ENCODE data around the gene GRIA4.

Gene GRIA4

DNA sequence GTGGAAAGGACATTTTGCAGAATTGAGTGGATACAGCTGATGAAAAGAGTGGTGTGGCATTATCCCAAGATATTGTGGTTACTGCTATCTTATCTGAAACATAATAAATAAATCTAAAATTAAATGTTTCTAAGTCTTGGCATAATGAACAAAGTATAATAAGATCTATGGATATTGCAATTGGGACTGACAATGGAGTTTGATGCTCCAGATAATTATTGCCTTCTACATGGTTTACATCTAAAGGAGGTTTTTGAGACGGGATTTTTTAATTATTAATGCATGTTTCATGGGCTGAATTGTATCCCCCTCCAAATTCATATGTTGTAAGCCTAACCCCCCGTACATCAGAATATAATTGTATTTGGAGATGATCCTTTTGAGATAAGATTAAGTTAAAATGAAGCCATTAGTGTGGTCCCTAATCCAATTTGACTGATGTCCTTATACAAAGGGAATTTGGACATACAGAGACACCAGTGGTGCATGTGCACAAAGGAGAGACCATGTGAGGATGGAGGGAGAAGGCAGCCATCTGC lies 213.7 kb downstream of the GRIA4 start:
- no peak overlapping the region for H2BK120ac ChIP-seq (ENCODE audit: low read depth, low read length)
- H3K27ac ChIP-seq (ENCODE audit: low read depth, low read length): no peak overlapping the region
- H2BK5ac ChIP-seq (ENCODE audit: low read length): no peak overlapping the region
- H2AK5ac ChIP-seq (ENCODE audit: low read length): no peak overlapping the region
- H3K18ac ChIP-seq (ENCODE audit: low read length): no peak overlapping the region
- H3K9ac ChIP-seq (ENCODE audit: low read length): no peak overlapping the region
- H3K79me1 ChIP-seq (ENCODE audit: low read length): no peaks in the 10 kb centered on the region
- no peak overlapping the region for H2BK15ac ChIP-seq (replicated peaks; ENCODE audit: low read depth)
- WGBS (ENCODE audit: extremely low coverage, insufficient coverage, low lambda C conversion rate): no CpG with 5 or more reads among the region's 2 CpGs
- H3K79me2 ChIP-seq (ENCODE audit: control insufficient read depth, insufficient read depth, low read length): no peaks in the 10 kb centered on the region
- H3K4me2 ChIP-seq (ENCODE audit: low read length): no peak overlapping the region
- H3K4me3 ChIP-seq (ENCODE audit: low read length): no peak overlapping the region
- H4K5ac ChIP-seq (ENCODE audit: low read length): no peak overlapping the region
- H3K56ac ChIP-seq (ENCODE audit: low read length): no peak overlapping the region
- no peaks in the 10 kb centered on the region for H3K27me3 ChIP-seq (ENCODE audit: insufficient read depth, low read length, poor library complexity)
- H3K36me3 ChIP-seq (ENCODE audit: control insufficient read depth, insufficient read depth, low read length): no peaks in the 10 kb centered on the region
- DNase-seq: no peak
- no peak overlapping the region for H3K23ac ChIP-seq (ENCODE audit: low read length)
- peaks cover 2% of the 10 kb centered on the region for H3K4me1 ChIP-seq (ENCODE audit: control insufficient read depth, low read depth, low read length)
- no peak overlapping the region for H4K8ac ChIP-seq (ENCODE audit: low read depth, low read length)
- no peak overlapping the region for H3K4ac ChIP-seq (ENCODE audit: low read depth, low read length)

DNA sequence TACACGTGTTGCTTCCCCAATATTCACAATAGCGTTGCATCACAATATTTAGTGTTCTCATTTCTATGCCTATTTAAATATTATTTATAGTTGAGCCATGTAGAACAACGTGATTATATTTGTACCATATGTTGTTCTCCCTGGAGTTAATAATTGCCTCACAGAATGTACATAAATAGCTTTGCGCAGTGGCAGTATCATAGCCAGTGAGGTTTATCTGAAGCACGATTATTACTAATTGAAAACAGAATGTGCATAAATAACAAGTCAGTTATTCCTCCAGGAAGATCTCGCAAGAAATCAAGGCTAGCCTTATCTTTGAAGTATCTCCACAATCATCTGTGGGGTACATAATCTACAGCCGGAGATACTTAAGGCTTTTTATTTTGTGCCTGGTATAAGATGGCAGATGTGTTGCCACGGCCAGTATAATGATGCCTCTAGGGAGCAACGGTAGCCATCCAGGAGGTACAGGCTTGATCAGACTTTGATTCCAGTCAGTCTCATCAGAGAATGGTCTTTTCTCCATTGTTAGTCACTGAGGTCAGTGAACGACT lies 214.7 kb downstream of the GRIA4 start:
- Histone ChIP-seq H3K4me3 (ENCODE audit: low read length) (no peak overlapping the region), H4K8ac (ENCODE audit: low read depth, low read length) (no peak overlapping the region), H3K4ac (ENCODE audit: low read depth, low read length) (no peak overlapping the region), H3K79me2 (ENCODE audit: control insufficient read depth, insufficient read depth, low read length) (no peaks in the 10 kb centered on the region), H3K9ac (ENCODE audit: low read length) (no peak overlapping the region), H3K4me1 (ENCODE audit: control insufficient read depth, low read depth, low read length) (peaks cover 2% of the 10 kb centered on the region), H4K5ac (ENCODE audit: low read length) (no peak overlapping the region), H2BK5ac (ENCODE audit: low read length) (no peak overlapping the region), H3K23ac (ENCODE audit: low read length) (no peak overlapping the region), H3K79me1 (ENCODE audit: low read length) (no peaks in the 10 kb centered on the region), H3K27ac (ENCODE audit: low read depth, low read length) (no peak overlapping the region), H3K18ac (ENCODE audit: low read length) (no peak overlapping the region), H3K56ac (ENCODE audit: low read length) (no peak overlapping the region), H2AK5ac (ENCODE audit: low read length) (no peak overlapping the region), H3K36me3 (ENCODE audit: control insufficient read depth, insufficient read depth, low read length) (no peaks in the 10 kb centered on the region), H2BK15ac (replicated peaks; ENCODE audit: low read depth) (no peak overlapping the region), H3K4me2 (ENCODE audit: low read length) (no peak overlapping the region), H3K27me3 (ENCODE audit: insufficient read depth, low read length, poor library complexity) (no peaks in the 10 kb centered on the region), H2BK120ac (ENCODE audit: low read depth, low read length) (no peak overlapping the region)
- no CpG with 5 or more reads among the region's 10 CpGs for WGBS (ENCODE audit: extremely low coverage, insufficient coverage, low lambda C conversion rate)
- no peak for DNase-seq

DNA sequence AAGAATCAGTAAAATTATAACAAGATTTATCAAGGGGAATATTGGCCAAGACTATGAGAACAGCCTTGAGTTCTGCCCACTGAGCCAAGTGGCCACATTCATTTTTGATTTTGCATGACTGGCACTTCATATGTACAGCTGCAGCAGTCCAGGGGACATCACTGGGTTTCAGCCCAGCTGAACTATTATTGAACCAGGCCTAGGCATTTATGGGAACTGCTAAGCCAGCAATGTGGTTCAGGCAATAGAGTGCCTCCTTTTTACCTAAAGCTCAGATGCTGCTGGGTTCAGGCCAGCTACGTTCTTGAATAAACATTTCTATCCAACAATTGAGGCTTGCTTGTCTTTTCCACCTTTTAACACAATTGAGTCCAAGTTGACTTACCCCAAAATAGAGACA lies 215.3 kb downstream of the GRIA4 start:
- Histone ChIP-seq H3K27ac (ENCODE audit: low read depth, low read length) (no peak overlapping the region), H3K4ac (ENCODE audit: low read depth, low read length) (no peak overlapping the region), H2BK15ac (replicated peaks; ENCODE audit: low read depth) (no peak overlapping the region), H3K18ac (ENCODE audit: low read length) (no peak overlapping the region), H3K56ac (ENCODE audit: low read length) (no peak overlapping the region), H3K23ac (ENCODE audit: low read length) (no peak overlapping the region), H2BK120ac (ENCODE audit: low read depth, low read length) (no peak overlapping the region), H3K36me3 (ENCODE audit: control insufficient read depth, insufficient read depth, low read length) (no peaks in the 10 kb centered on the region), H3K79me1 (ENCODE audit: low read length) (no peaks in the 10 kb centered on the region), H3K27me3 (ENCODE audit: insufficient read depth, low read length, poor library complexity) (no peaks in the 10 kb centered on the region), H3K9ac (ENCODE audit: low read length) (no peak overlapping the region), H4K5ac (ENCODE audit: low read length) (no peak overlapping the region), H3K4me2 (ENCODE audit: low read length) (no peak overlapping the region), H2BK5ac (ENCODE audit: low read length) (no peak overlapping the region), H2AK5ac (ENCODE audit: low read length) (no peak overlapping the region), H3K4me1 (ENCODE audit: control insufficient read depth, low read depth, low read length) (peaks cover 2% of the 10 kb centered on the region), H4K8ac (ENCODE audit: low read depth, low read length) (no peak overlapping the region), H3K4me3 (ENCODE audit: low read length) (no peak overlapping the region), H3K79me2 (ENCODE audit: control insufficient read depth, insufficient read depth, low read length) (no peaks in the 10 kb centered on the region)
- no CpG with 5 or more reads among the region's 1 CpG for WGBS (ENCODE audit: extremely low coverage, insufficient coverage, low lambda C conversion rate)
- DNase-seq: no peak

DNA sequence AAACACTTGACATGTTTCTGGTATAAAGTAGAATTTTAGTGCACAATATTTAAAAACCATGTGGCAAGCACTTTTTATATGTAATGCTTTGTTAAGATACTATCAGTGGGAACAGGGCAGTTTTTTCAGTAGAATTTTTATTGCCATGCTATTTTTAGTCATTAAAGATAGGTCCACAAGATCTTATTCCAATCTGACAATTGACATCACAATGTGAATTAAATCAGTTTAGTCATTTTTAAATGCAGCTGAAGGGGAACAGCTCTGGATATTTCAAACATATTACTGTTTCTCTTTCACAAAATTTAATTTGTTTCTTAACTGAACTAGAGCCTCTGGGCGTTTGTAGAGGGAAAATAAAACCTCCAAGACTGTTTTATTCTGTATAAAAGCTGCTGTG lies 218.0 kb downstream of the GRIA4 start:
- Histone ChIP-seq H2BK5ac (ENCODE audit: low read length) (no peak overlapping the region), H2BK120ac (ENCODE audit: low read depth, low read length) (no peak overlapping the region), H2BK15ac (replicated peaks; ENCODE audit: low read depth) (no peak overlapping the region), H3K9ac (ENCODE audit: low read length) (no peak overlapping the region), H3K36me3 (ENCODE audit: control insufficient read depth, insufficient read depth, low read length) (no peaks in the 10 kb centered on the region), H4K5ac (ENCODE audit: low read length) (no peak overlapping the region), H3K27ac (ENCODE audit: low read depth, low read length) (no peak overlapping the region), H3K23ac (ENCODE audit: low read length) (no peak overlapping the region), H3K56ac (ENCODE audit: low read length) (no peak overlapping the region), H3K18ac (ENCODE audit: low read length) (no peak overlapping the region), H3K4me2 (ENCODE audit: low read length) (no peak overlapping the region), H4K8ac (ENCODE audit: low read depth, low read length) (no peak overlapping the region), H2AK5ac (ENCODE audit: low read length) (no peak overlapping the region), H3K4ac (ENCODE audit: low read depth, low read length) (no peak overlapping the region), H3K79me2 (ENCODE audit: control insufficient read depth, insufficient read depth, low read length) (no peaks in the 10 kb centered on the region), H3K4me1 (ENCODE audit: control insufficient read depth, low read depth, low read length) (peaks cover 3% of the 10 kb centered on the region), H3K79me1 (ENCODE audit: low read length) (no peaks in the 10 kb centered on the region), H3K4me3 (ENCODE audit: low read length) (no peak overlapping the region), H3K27me3 (ENCODE audit: insufficient read depth, low read length, poor library complexity) (no peaks in the 10 kb centered on the region)
- WGBS (ENCODE audit: extremely low coverage, insufficient coverage, low lambda C conversion rate): no CpG with 5 or more reads among the region's 1 CpG
- no peak for DNase-seq

DNA sequence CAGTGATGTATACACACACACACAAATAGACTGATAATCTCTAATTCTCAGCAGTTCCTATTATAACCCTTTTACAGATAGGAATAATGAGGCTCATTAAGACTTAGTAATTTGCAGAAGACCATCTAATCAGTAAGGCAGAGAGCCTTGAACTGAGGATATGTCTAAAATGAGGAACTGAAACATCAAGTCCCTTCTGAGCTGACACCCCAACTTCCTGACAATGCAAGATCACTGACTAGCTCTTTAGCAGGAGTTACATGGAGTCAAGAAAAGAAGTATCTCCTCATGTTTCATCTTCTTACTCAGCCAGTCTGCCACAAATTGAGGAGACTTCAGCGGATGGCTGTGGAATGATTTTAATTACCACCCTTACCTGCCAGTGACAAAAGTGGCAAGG lies 219.2 kb downstream of the GRIA4 start:
- no peaks in the 10 kb centered on the region for H3K79me1 ChIP-seq (ENCODE audit: low read length)
- no peak overlapping the region for H3K56ac ChIP-seq (ENCODE audit: low read length)
- no peak overlapping the region for H2BK15ac ChIP-seq (replicated peaks; ENCODE audit: low read depth)
- H3K9ac ChIP-seq (ENCODE audit: low read length): no peak overlapping the region
- no peak overlapping the region for H3K4me3 ChIP-seq (ENCODE audit: low read length)
- no peak overlapping the region for H3K23ac ChIP-seq (ENCODE audit: low read length)
- H2BK120ac ChIP-seq (ENCODE audit: low read depth, low read length): no peak overlapping the region
- H3K79me2 ChIP-seq (ENCODE audit: control insufficient read depth, insufficient read depth, low read length): no peaks in the 10 kb centered on the region
- H2BK5ac ChIP-seq (ENCODE audit: low read length): no peak overlapping the region
- H3K4me1 ChIP-seq (ENCODE audit: control insufficient read depth, low read depth, low read length): peaks cover 3% of the 10 kb centered on the region
- H3K27me3 ChIP-seq (ENCODE audit: insufficient read depth, low read length, poor library complexity): no peaks in the 10 kb centered on the region
- H3K36me3 ChIP-seq (ENCODE audit: control insufficient read depth, insufficient read depth, low read length): no peaks in the 10 kb centered on the region
- H3K4ac ChIP-seq (ENCODE audit: low read depth, low read length): no peak overlapping the region
- DNase-seq: no peak
- no peak overlapping the region for H4K8ac ChIP-seq (ENCODE audit: low read depth, low read length)
- no peak overlapping the region for H3K4me2 ChIP-seq (ENCODE audit: low read length)
- no peak overlapping the region for H4K5ac ChIP-seq (ENCODE audit: low read length)
- no peak overlapping the region for H2AK5ac ChIP-seq (ENCODE audit: low read length)
- no CpG with 5 or more reads among the region's 1 CpG for WGBS (ENCODE audit: extremely low coverage, insufficient coverage, low lambda C conversion rate)
- H3K18ac ChIP-seq (ENCODE audit: low read length): no peak overlapping the region
- H3K27ac ChIP-seq (ENCODE audit: low read depth, low read length): no peak overlapping the region

DNA sequence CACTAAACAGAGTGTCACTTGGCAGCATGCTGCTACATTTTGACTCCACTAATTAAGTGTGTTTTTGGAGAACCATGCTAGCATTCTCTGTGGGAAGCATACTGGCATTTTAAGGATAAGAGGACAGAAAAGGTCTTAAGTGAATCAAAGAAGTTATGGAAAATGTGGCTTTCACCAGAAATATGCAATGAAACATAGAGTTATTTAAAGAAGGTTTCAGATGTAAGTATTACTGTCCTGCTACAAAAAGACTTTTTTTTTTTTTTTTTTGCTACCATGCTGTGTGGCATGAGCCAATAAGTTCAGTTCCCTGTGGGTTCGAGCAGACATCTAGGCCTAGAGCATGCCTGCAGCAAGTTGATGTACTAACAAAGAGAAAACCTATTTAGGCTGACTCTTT lies 224.6 kb downstream of the GRIA4 start:
- H3K18ac ChIP-seq (ENCODE audit: low read length): no peak overlapping the region
- H3K56ac ChIP-seq (ENCODE audit: low read length): no peak overlapping the region
- H4K8ac ChIP-seq (ENCODE audit: low read depth, low read length): no peak overlapping the region
- H3K79me2 ChIP-seq (ENCODE audit: control insufficient read depth, insufficient read depth, low read length): no peaks in the 10 kb centered on the region
- WGBS (ENCODE audit: extremely low coverage, insufficient coverage, low lambda C conversion rate): no CpG with 5 or more reads among the region's 1 CpG
- H4K5ac ChIP-seq (ENCODE audit: low read length): no peak overlapping the region
- no peak overlapping the region for H3K23ac ChIP-seq (ENCODE audit: low read length)
- no peak overlapping the region for H3K4me3 ChIP-seq (ENCODE audit: low read length)
- H2BK5ac ChIP-seq (ENCODE audit: low read length): no peak overlapping the region
- H3K27me3 ChIP-seq (ENCODE audit: insufficient read depth, low read length, poor library complexity): no peaks in the 10 kb centered on the region
- no peak for DNase-seq
- H2BK120ac ChIP-seq (ENCODE audit: low read depth, low read length): no peak overlapping the region
- H3K9ac ChIP-seq (ENCODE audit: low read length): no peak overlapping the region
- no peak overlapping the region for H2AK5ac ChIP-seq (ENCODE audit: low read length)
- H3K79me1 ChIP-seq (ENCODE audit: low read length): no peaks in the 10 kb centered on the region
- H3K27ac ChIP-seq (ENCODE audit: low read depth, low read length): no peak overlapping the region
- H3K36me3 ChIP-seq (ENCODE audit: control insufficient read depth, insufficient read depth, low read length): no peaks in the 10 kb centered on the region
- peaks cover 3% of the 10 kb centered on the region for H3K4me1 ChIP-seq (ENCODE audit: control insufficient read depth, low read depth, low read length)
- no peak overlapping the region for H2BK15ac ChIP-seq (replicated peaks; ENCODE audit: low read depth)
- H3K4me2 ChIP-seq (ENCODE audit: low read length): no peak overlapping the region
- no peak overlapping the region for H3K4ac ChIP-seq (ENCODE audit: low read depth, low read length)

All from mesendoderm (in vitro differentiated cells).